Body of pancreas (tissue), 4 donors: ENCODE measurements around the gene NHLH1.

Experiments used
- CTCF ChIP-seq, 7 experiments: fragments of 450-650 bp in 4 of 7; fragments of 200-600 bp in 3 of 7; sonication (generic) in 3 of 7; IDR thresholded peaks; one replicate each; pipeline ENCODE4 v1.5.1; 2016 to 2019; ENCODE audit warnings: antibody characterized with exemption in 7 of 7
- POLR2A ChIP-seq, 3 donors: fragments of 450-650 bp; IDR thresholded peaks; one replicate each; pipeline ENCODE4 v1.6.1; 2016; ENCODE audit warnings: antibody characterized with exemption in 3 of 3, mild to moderate bottlenecking in 2 of 3

GRCh38 chr1:160421881-160422280 is 55.0 kb downstream of the NHLH1 start:
- TF ChIP-seq CTCF (IDR thresholded peaks at IDR 0.05) (no peak), POLR2A (IDR thresholded peaks at IDR 0.05) (no peak)
